Ovary (tissue), 9 donors: ENCODE results near the gene TMEM44. TPM values are rescaled to one million over a fixed set of nuclear protein-coding genes. Genes with fewer than 3 reads are reported as not detected.

Experiments
- DNase-seq, 5 donors: peaks; one replicate each; pipeline ENCODE4 v3.0.0-alpha.2; 2019 to 2020
- H3K27ac ChIP-seq, 2 donors: fragments of 200-600 bp; one replicate each; pipeline versions ENCODE4 v1.5.1 to v1.8.0; 2019 to 2022
- H3K27me3 ChIP-seq: fragments of 200-600 bp; one replicate; pipeline ENCODE4 v1.8.0; 2022
- H3K36me3 ChIP-seq: fragments of 200-600 bp; sonication (generic); one replicate; pipeline ENCODE4 v1.5.1; 2019
- H3K4me1 ChIP-seq: one replicate; pipeline ENCODE4 v1.8.1; 2013; ENCODE audit warnings: mild to moderate bottlenecking, moderate library complexity; ENCODE audit not compliant: insufficient read depth
- H3K4me3 ChIP-seq: fragments of 200-600 bp; sonication (generic); one replicate; pipeline ENCODE4 v1.5.1; 2017
- H3K9me3 ChIP-seq, 2 donors: fragments of 200-600 bp in 1 of 2; sonication (generic) in 1 of 2; one replicate each; pipeline versions ENCODE4 v1.5.1 to v1.8.1; 2013 to 2019; ENCODE audit warnings: mild to moderate bottlenecking in 1 of 2, moderate library complexity in 1 of 2
- CTCF ChIP-seq, 3 donors: fragments of 450-650 bp in 2 of 3; fragments of 200-600 bp in 1 of 3; IDR thresholded peaks; one replicate each; pipeline versions ENCODE4 v1.5.1 to v1.8.0; 2016 to 2022; ENCODE audit warnings: antibody characterized with exemption in 3 of 3, mild to moderate bottlenecking in 1 of 3
- EP300 ChIP-seq: sonication (generic); formaldehyde crosslinking; IDR thresholded peaks from one replicate; pipeline ENCODE4 v1.6.1; 2017; ENCODE audit warnings: antibody characterized with exemption
- POLR2A ChIP-seq: fragments of 450-650 bp; IDR thresholded peaks from one replicate; pipeline ENCODE4 v1.6.1; 2017; ENCODE audit warnings: antibody characterized with exemption, mild to moderate bottlenecking, moderate library complexity
- WGBS, 3 donors: extraction: QIAGEN DNeasy Blood & Tissue Kit in 1 of 3; methylation state at CpG; one replicate each; pipeline versions ENCODE4 v1.1.5 to v1.1.7; 2013 to 2017; 5-methylcytosine and 5-hydroxymethylcytosine counted together
- intact Hi-C, 4 donors: fragments of 100-400 bp; cut with DNase I; formaldehyde crosslinking; loops; one replicate each; pipeline versions ENCODE4 v1.11.0 to v1.15.1; 2022 to 2023
- polyA plus RNA-seq, 2 donors: library from polyadenylated mRNA; stranded (reverse); fragments of 200-250 nt in 1 of 2; fragments of 350-450 nt in 1 of 2; fragmentation: Illumina TruSeq in 1 of 2; extraction: RNeasy Lipid Tissue Mini Kit (QIAGEN cat#74804) in 1 of 2; gene quantifications; one replicate each; pipeline ENCODE4 v1.2.3, GENCODE V29; 2013 to 2014
- total RNA-seq, 7 donors: library from RNA; depleted of rRNA in 2 of 7; stranded (reverse); fragments of >200 nt in 2 of 7; fragmentation: NEBNext Ultra II Directional in 3 of 7; extraction: Animal tissue kit (Norgen Biotek cat#: 25700) in 3 of 7; gene quantifications; one replicate each; pipeline versions ENCODE4 v1.1.0 to v1.2.4, GENCODE V29; 2016 to 2023
- donor health status: DM: no; HTN: no; CAD: no; lungs with moderate emphysema.
- donor health status: DM: no; HTN: no; CAD: no.
- donor health status: Bipolar disorder and iron deficiency.
- donor health status: DM: yes; HTN: yes; CAD: no.
- donor health status: DM: no; HTN: no; CAD: no.
- donor health status: DM: yes; HTN: yes; CAD: no.

TMEM44 gene
- total and polyA plus RNA-seq, 9 donors: 3.4 to 12.3 (median 6.5) TPM

GRCh38 chr3:194609601-194610000 is 23.6 kb downstream of the TMEM44 start:
- Histone ChIP-seq H3K4me3 (no peak overlapping the region), H3K27me3 (no peaks in the 10 kb centered on the region), H3K27ac (no peak overlapping the region), H3K9me3 (no peaks in the 10 kb centered on the region), H3K36me3 (no peaks in the 10 kb centered on the region), H3K4me1 (no peaks in the 10 kb centered on the region)
- no peak for TF ChIP-seq EP300
- no peak for TF ChIP-seq CTCF (IDR thresholded peaks at IDR 0.05)
- TF ChIP-seq POLR2A: no peak
- no peak for DNase-seq
- 86 to 90% (median 89%) methylated on average over 13 of the region's 13 CpGs for WGBS, 3 donors
- intact Hi-C loops: no loop called here

GRCh38 chr3:194608981-194609380 is 24.2 kb downstream of the TMEM44 start:
- no peaks in the 10 kb centered on the region for H3K4me1 ChIP-seq
- H3K36me3 ChIP-seq: no peaks in the 10 kb centered on the region
- H3K27me3 ChIP-seq: no peaks in the 10 kb centered on the region
- no peaks in the 10 kb centered on the region for H3K9me3 ChIP-seq
- DNase-seq: no peak
- H3K4me3 ChIP-seq: no peak overlapping the region
- TF ChIP-seq EP300 (no peak), CTCF (IDR thresholded peaks at IDR 0.05) (no peak), POLR2A (no peak)
- WGBS, 3 donors: 89 to 92% (median 89%) methylated on average over 9 of the region's 9 CpGs
- H3K27ac ChIP-seq: no peak overlapping the region
- intact Hi-C loops: no loop called here

- H3K36me3 ChIP-seq: no peaks in the 10 kb centered on the region
- H3K27me3 ChIP-seq: no peaks in the 10 kb centered on the region
- H3K4me3 ChIP-seq: no peak overlapping the region
- intact Hi-C loops: no loop called here
- no peaks in the 10 kb centered on the region for H3K4me1 ChIP-seq
- no peak for DNase-seq
- no peaks in the 10 kb centered on the region for H3K9me3 ChIP-seq
- no peak overlapping the region for H3K27ac ChIP-seq
- no peak for TF ChIP-seq EP300
- no peak for TF ChIP-seq CTCF (IDR thresholded peaks at IDR 0.05)
- TF ChIP-seq POLR2A: no peak
- WGBS, 3 donors: 73 to 77% (median 76%) methylated on average over 10 of the region's 10 CpGs
These were observed 25.4 kb downstream of the TMEM44 start for GRCh38 chr3:194607592-194608389.

GRCh38 chr3:194606941-194607340 is 26.3 kb downstream of the TMEM44 start:
- no peaks in the 10 kb centered on the region for H3K4me1 ChIP-seq
- H3K27ac ChIP-seq: no peak overlapping the region
- no peak for DNase-seq
- TF ChIP-seq POLR2A: no peak
- no peak for TF ChIP-seq EP300
- TF ChIP-seq CTCF (IDR thresholded peaks at IDR 0.05): no peak
- no peaks in the 10 kb centered on the region for H3K27me3 ChIP-seq
- intact Hi-C loops: no loop called here
- no peaks in the 10 kb centered on the region for H3K36me3 ChIP-seq
- no peaks in the 10 kb centered on the region for H3K9me3 ChIP-seq
- no peak overlapping the region for H3K4me3 ChIP-seq
- WGBS, 3 donors: 79 to 90% (median 81%) methylated on average over 3 of the region's 3 CpGs
